Right lobe of liver (tissue), 4 donors: ENCODE data around the gene E2F2.

Experiments used
- POLR2A ChIP-seq: fragments of 450-650 bp; IDR thresholded peaks from one replicate; pipeline ENCODE4 v1.6.1; 2017; ENCODE audit warnings: antibody characterized with exemption, mild to moderate bottlenecking
- TF ChIP-seq, protein P1 (sequence below), 4 donors: fragments of 200-600 bp in 3 of 4; fragments of 450-650 bp in 1 of 4; IDR thresholded peaks; one replicate each; pipeline versions ENCODE4 v1.5.1 to v1.8.0; 2016 to 2022; ENCODE audit warnings: antibody characterized with exemption in 4 of 4, mild to moderate bottlenecking in 2 of 4
- donor health status: DM: no; HTN: no; CAD: no.
- donor health status: DM: no; HTN: no; CAD: no.
- donor health status: DM: no; HTN: yes; CAD: no.

DNA sequence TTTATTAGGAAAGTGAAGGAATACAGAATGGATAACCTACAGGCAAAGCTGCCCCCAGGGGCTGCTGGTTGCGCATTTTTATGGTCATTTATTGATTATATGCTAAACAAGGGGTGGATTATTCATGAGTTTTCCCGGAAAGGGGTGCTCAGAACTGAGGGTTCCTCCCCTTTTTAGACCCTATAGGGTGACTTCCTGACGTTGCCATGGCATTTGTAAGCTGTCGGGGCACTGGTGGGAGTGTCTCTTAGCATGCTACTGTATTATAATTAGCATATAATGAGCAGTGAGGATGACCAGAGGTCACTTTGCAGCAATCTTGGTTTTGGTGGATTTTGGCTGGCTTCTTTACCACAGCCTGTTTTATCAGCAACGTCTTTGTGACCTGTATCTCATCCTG lies 41.2 kb downstream of the E2F2 start:
- TF ChIP-seq, protein P1, sequence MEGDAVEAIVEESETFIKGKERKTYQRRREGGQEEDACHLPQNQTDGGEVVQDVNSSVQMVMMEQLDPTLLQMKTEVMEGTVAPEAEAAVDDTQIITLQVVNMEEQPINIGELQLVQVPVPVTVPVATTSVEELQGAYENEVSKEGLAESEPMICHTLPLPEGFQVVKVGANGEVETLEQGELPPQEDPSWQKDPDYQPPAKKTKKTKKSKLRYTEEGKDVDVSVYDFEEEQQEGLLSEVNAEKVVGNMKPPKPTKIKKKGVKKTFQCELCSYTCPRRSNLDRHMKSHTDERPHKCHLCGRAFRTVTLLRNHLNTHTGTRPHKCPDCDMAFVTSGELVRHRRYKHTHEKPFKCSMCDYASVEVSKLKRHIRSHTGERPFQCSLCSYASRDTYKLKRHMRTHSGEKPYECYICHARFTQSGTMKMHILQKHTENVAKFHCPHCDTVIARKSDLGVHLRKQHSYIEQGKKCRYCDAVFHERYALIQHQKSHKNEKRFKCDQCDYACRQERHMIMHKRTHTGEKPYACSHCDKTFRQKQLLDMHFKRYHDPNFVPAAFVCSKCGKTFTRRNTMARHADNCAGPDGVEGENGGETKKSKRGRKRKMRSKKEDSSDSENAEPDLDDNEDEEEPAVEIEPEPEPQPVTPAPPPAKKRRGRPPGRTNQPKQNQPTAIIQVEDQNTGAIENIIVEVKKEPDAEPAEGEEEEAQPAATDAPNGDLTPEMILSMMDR (IDR thresholded peaks at IDR 0.05), result no peak
- TF ChIP-seq POLR2A, result no peak
